K562 (cell line): ENCODE measurements around the gene CACNA1C.

Source experiments
- CTCF ChIP-seq, 3 experiments: IDR thresholded peaks in 2 of 3; conservative IDR thresholded peaks in 1 of 3; 2 replicates each; pipeline ENCODE4 v1.5.1; 2011 to 2012; ENCODE audit warnings: low read length in 3 of 3, mild to moderate bottlenecking in 3 of 3, control low read depth in 2 of 3, improper control_type of control experiment in 1 of 3, inconsistent platforms in 1 of 3, low read depth in 1 of 3, mixed read lengths in 1 of 3, moderate library complexity in 1 of 3; ENCODE audit not compliant: insufficient read depth in 2 of 3
- HIVEP1 ChIP-seq: fragments of 250-450 bp; sonication (Bioruptor Pico); IDR thresholded peaks from 2 replicates; pipeline ENCODE4 v1.4.0; 2020; ENCODE audit warnings: mild to moderate bottlenecking
- ILK ChIP-seq: fragments of 450-650 bp; IDR thresholded peaks from 2 replicates; pipeline ENCODE4 v1.6.1; 2016; ENCODE audit warnings: missing genetic modification characterization, low read depth, mild to moderate bottlenecking, missing compliant biosample characterization, moderate library complexity, borderline replicate concordance
- MTA1 ChIP-seq: fragments of 450-650 bp; IDR thresholded peaks from 2 replicates; pipeline ENCODE4 v1.6.1; 2017; ENCODE audit warnings: borderline replicate concordance
- NELFE ChIP-seq: IDR thresholded peaks from 2 replicates; pipeline ENCODE4 v1.6.1; 2011; ENCODE audit warnings: mild to moderate bottlenecking; ENCODE audit not compliant: insufficient read depth, insufficient read length
- REST ChIP-seq, 2 experiments: fragments of 450-650 bp; formaldehyde crosslinking in 1 of 2; IDR thresholded peaks; 2 replicates each; pipeline versions ENCODE4 v1.4.0 to v1.6.1; 2014 to 2020; ENCODE audit warnings: mild to moderate bottlenecking in 2 of 2, borderline replicate concordance in 1 of 2, low read depth in 1 of 2
- TAL1 ChIP-seq: fragments of 450-650 bp; IDR thresholded peaks from 2 replicates; pipeline ENCODE4 v1.6.1; 2016; ENCODE audit warnings: mild to moderate bottlenecking
- TBL1XR1 ChIP-seq, 2 experiments: IDR thresholded peaks; 2 replicates each; pipeline ENCODE4 v1.6.1; 2012; ENCODE audit warnings: improper control_type of control experiment in 2 of 2, low read length in 2 of 2, mild to moderate bottlenecking in 1 of 2
- ZNF551 ChIP-seq: fragments of 250-450 bp; sonication (Bioruptor Pico); IDR thresholded peaks from 2 replicates; pipeline ENCODE4 v1.5.0; 2021; ENCODE audit warnings: mild to moderate bottlenecking, moderate library complexity
- ZNF583 ChIP-seq: fragments of 250-450 bp; sonication (Bioruptor Pico); IDR thresholded peaks from 2 replicates; pipeline ENCODE4 v1.4.0; 2020
- ZNF695 ChIP-seq: fragments of 450-650 bp; formaldehyde crosslinking; IDR thresholded peaks from 2 replicates; pipeline ENCODE4 v1.4.0; 2020; ENCODE audit warnings: mild to moderate bottlenecking, moderate library complexity

GRCh38 chr12:2387103-2387834 is 334.5 kb downstream of the CACNA1C start:
- no peak for TF ChIP-seq ZNF551 (CRISPR knock-in tag)
- TF ChIP-seq CTCF (IDR thresholded peaks at IDR 0.05 in 2 of 3, conservative IDR thresholded peaks at IDR 0.05 in 1 of 3; ENCODE audit: insufficient read depth in 2 of 3, low read depth in 1 of 3, low read length in 3 of 3) = no peak
- no peak for TF ChIP-seq TAL1
- no peak for TF ChIP-seq TBL1XR1 (IDR thresholded peaks at IDR 0.05; ENCODE audit: low read length in 2 of 2)
- TF ChIP-seq REST (IDR thresholded peaks at IDR 0.05; ENCODE audit: borderline replicate concordance) = no peak
- TF ChIP-seq REST (CRISPR knock-in tag; IDR thresholded peaks at IDR 0.05; ENCODE audit: low read depth) = no peak
- TF ChIP-seq MTA1 = no peak
- no peak for TF ChIP-seq ZNF695 (CRISPR knock-in tag)
- no peak for TF ChIP-seq NELFE
- TF ChIP-seq ZNF583 (CRISPR knock-in tag) = no peak
- TF ChIP-seq ILK = no peak
- TF ChIP-seq HIVEP1 (CRISPR knock-in tag) = no peak
